ENCODE data around the gene RUNDC1.

The RUNDC1 gene

DNA sequence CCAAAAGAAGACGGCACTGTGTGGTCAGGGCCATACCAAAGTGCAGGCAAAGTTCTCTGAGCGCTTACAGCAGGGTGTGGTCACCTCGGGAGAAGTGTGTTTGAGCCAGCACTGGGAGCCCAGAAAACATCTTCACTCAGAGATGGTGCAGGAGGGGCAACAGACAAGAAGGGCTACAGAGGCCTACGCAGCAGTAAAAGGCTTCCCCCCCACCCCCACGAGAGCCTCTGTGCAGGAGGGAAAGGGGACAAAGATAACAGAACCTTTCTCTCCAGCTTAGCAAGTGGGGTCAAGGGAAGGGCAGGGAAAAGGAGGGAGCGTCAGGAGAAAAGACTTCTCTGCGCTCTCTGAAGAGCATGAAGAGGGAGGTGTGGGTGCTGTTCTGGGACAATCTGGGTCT lies 39.1 kb downstream of the RUNDC1 start:
- DNase-seq (ENCODE audit: low spot score) = no peak

DNA sequence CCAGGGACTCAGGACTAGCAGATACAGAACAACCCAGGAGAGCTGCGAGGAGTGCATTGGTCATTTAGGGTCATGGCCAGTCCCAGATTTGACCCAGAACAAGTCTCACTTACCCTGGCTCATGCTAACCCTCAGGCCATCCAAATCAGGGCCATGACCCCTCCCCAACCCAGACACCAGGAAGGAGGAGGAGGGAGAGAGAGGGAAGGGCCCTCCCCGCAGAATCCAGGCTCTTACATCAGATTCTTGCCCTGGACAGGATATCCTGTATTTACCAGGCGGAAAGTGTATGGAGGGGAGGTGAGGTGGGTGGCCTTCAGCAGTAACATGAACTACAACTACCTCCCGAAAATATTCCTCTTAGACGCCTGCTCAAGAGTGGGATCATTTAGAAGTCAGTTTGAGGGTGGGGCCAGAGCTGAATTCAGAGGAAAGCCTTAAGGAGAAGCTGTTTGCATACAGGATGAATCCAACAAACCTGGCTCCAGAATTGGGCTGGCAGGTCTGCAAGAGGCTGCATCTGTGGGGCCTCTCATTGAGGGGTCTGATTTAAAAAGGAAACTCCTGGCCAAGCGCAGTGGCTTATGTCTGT lies 39.8 kb downstream of the RUNDC1 start:
- no peak for DNase-seq (ENCODE audit: low spot score)

DNA sequence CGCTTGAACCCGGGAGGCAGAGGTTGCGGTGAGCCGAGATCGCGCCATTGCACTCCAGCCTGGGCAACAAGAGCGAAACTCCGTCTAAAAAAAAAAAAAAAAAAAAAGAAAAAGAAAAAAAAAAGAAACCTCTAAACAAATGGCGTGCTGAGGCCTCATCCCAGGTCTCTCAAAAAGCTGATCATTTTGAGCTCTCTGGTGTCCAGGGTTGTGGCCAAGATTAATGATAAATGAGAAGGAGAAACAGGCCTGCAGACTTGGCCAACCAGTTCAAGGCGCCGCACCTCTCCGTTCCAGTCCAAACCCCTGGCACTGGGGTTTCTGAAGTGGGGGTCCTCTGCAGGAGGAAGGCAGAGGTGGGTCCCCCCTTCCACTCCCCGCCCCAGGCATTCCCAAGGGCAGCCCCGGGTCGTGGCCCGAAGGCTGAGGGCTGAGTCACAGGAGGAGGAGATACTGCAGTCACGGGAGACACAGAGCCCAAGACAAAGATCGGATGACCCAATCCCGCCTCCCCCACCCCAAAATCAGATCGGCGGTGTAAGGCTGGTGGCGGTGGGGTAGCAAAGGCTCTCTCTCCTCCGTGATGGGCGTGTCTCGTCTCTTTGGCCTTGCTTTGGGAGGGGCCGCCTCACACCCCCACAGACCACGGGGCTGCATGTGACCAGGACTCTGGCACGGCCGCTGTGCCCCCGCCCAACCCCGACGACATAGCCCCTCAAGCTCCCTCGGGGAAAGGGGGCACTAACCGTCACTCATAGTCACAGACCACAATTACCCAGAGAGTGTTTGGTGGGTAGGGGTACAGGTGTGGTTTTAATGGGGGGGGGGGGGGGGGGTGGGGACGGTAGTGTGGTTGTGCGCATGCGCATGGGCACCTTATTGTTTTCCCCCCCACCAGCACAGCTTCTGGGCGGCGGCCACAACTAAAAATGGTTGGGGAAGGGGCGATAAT lies 40.7 kb downstream of the RUNDC1 start:
- peak; percentile 32 for DNase-seq (ENCODE audit: low spot score)

DNA sequence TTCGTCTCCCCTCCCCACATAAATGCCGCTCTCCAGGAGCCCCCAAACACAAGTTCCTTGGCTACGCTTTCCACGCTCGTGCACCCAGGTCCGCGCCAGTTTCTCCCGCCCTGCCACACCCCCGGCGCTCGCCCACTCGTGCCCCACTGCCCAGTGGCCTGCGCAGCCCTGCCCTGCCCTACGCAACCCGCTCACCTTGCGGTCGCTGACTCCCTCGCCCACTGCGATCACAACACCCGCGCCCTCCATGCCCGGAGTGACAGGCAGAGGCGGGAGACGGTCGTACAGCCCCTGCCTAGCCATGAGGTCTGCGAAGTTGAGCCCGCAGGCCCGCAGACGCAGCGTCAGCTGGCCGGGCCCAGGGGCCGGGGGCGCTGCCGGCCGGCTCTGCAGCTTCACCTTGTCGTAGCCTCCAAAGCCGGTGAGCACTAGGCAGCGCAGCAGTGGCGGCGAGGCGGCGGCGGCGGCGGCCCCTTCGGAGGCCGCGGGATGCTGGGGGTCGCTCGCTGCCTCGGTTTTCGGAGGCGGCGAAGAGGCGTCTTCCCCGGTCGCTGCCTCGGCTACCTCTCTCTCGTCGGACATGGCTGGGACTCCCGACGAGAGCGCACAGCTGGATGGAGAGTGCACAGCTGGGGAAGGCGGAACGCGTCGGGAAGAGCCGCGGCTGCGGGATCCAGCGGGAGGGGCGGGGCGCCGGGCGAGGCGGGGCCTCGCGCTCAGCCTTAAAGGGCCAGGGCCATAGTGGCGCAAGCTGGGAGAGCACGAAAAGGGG lies 41.6 kb downstream of the RUNDC1 start, which contains the start of gene VAT1:
Gene VAT1 (minus strand): TSS at position 645 of the 772 bp plus-strand sequence. CDS start 63 bp downstream, at position 582.
- DNase-seq (ENCODE audit: low spot score) = peak; percentile 84

DNA sequence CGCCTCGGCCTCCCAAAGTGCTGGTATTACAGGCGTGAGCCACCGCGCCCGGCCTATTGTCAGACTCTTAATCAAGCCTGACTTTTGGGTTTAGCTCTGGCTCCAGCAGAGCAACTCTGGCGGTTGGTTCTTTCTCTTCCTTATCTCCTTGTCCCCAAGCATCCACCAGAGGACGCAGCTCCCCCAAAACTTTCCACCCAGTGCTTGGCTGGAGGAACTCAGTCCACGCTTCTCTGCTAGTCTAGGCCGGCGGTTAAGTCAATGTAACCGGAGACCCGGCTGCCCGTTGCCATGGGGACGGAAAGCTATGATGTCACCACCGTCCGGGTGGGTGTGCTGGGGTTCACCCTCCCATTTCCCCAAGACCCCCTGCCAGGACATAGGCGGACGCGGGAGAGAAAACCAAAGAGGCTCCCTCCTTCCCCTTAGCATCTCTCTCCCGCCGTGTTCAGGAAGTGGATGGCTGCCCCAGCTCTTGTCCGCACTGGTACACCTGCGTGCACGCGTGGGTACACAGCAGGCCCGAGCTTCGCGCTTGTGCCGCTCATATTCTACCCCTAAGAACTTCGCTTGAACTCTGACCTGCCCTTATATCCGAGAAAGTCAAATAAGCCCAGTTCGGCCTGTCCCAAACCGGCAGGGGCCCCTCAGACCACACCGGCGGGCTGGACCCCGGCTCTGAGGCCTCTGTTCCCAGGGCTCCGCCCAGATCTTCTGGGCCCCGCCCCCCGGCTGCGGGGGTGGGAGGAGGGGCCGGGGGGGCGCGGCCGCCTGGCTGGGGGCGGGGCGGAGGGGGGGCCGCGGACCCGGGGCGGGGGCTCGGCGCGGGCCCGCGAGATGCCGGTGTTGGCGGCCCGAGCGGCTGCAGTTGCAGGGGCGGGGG lies 44.3 kb downstream of the RUNDC1 start, which contains the start of gene RND2:
Gene RND2 (plus strand): TSS at position 825 of the 883 bp plus-strand sequence. CDS start 117 bp downstream, outside the sequence.
- DNase-seq (ENCODE audit: low spot score) = peak; percentile 43

DNA sequence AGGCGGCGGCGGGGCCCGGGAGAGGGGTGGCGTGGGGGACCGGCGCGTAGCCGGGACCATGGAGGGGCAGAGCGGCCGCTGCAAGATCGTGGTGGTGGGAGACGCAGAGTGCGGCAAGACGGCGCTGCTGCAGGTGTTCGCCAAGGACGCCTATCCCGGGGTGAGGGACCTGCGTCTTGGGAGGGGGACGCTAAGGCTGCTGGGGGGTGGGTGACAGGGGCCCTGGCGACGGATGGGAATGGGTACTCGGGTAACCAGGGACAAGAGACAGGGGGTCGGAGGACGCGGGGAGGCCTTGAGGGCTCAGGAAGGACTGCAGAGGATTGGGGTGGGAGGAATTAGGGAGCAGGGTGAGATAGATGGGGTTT lies 44.9 kb downstream of the RUNDC1 start:
- no peak for DNase-seq (ENCODE audit: low spot score)

DNA sequence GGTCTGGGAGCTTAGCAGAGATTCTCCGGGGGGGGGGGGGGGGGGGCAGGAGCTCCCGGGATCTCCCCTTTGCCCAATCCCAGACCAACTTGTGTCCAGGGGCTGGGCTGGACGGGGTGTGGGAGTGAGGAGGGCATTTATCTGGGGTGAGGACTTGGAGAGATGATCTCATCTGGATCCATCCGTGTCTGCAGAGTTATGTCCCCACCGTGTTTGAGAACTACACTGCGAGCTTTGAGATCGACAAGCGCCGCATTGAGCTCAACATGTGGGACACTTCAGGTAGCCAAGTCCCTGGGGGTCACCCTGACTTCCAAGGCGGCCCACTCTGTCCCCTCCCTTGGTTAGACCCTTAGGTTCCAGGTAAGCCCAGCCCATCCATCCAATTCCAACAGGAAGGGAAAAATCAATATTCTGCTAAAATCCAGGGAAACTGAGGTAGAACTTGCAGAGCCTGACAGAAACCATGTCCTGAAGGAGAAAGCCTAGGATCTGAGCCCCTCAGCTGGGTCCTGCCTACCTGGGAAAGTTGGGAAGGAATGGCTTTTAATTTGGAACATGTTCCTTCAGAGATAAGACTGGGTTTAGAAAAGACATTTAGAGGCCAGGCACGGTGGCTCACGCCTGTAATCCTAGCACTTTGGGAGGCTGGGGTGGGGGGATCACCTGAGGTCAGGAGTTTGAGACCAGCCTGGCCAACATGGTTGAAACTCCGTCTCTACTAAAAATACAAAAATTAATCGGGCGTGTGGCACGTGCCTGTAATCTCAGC lies 45.6 kb downstream of the RUNDC1 start:
- DNase-seq (ENCODE audit: low spot score) = no peak

DNA sequence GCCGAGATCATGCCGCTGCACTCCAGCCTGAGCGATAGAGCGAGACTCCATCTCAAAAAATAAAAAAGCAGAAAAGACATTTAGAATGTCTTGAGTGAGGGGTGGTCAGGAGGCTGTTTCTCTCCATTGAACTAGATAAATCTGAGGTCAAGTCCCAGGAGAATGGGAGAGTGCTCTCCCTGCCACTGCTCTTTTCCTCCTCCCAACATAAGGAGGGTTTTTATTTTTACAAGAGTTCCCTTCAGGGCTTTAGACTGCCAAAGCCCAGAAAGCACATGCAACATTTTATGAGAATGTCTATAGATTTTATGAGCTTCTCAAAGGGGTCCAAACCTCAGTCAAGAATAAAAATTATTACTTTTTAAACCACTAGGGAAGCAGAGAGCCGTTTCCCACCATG lies 46.2 kb downstream of the RUNDC1 start:
- DNase-seq (ENCODE audit: low spot score) = no peak

DNA sequence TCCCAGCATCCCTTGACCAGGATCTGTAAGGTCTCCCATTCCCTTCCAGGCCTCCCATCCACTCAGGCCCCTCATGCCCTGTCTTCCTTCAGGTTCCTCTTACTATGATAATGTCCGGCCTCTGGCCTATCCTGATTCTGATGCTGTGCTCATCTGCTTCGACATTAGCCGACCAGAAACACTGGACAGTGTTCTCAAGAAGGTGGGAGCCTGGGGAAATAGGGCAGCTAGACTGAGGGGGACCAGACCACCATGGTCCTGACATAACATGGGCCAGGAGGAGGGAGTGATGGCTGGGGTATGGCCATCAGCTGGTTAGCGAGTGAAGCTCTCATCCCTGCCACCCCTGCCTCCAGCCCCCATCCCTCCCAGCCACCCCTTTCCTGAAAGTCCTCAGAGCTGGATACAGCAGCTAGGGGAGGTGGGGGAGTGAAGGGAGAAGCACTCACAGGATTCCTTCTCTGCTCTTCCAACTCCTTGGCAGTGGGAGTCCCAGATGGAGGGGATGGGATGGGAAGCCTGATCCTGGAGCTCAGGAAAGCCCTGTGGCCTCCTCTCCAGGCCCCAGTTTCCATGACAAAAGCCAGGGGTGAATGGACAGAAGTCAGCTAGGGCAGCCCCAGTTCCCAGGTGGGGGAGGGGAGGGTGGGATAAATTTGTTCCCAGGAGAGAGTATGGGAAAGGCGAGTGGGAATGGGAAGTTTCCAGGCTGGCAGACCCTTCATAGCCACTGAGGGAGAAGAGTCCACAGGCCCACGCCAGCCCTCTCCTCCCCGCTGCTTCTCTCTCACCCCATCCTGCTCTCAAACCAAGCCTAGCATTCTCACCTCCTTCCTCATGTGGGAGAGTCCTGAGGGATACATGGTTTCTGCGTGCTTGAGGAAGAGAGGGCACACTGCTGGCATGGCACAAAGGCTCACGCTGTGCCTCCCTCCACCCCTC lies 47.0 kb downstream of the RUNDC1 start:
- no peak for DNase-seq (ENCODE audit: low spot score)

DNA sequence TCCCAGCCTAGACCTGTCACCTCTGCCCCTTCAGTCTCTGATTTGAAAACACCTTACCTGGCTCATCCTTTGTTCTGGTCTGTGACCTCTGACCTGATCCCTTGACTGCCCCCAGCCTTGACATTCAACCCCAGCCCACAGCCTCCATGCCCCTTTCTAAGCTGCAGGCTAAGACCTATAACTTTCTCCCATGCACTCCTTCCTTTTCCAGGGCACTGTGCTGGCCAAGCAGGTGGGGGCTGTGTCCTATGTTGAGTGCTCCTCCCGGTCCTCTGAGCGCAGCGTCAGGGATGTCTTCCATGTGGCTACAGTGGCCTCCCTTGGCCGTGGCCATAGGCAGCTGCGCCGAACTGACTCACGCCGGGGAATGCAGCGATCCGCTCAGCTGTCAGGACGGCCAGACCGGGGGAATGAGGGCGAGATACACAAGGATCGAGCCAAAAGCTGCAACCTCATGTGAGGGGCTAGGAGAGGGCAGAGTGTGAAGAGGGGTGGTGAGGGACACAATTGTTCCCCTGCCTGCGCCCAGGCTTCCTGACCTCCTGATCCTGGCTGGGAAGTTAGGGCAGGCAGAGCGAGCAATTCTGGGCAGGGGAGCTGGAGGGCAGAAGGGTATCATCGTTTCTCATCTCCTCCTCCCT lies 48.0 kb downstream of the RUNDC1 start:
- no peak for DNase-seq (ENCODE audit: low spot score)

DNA sequence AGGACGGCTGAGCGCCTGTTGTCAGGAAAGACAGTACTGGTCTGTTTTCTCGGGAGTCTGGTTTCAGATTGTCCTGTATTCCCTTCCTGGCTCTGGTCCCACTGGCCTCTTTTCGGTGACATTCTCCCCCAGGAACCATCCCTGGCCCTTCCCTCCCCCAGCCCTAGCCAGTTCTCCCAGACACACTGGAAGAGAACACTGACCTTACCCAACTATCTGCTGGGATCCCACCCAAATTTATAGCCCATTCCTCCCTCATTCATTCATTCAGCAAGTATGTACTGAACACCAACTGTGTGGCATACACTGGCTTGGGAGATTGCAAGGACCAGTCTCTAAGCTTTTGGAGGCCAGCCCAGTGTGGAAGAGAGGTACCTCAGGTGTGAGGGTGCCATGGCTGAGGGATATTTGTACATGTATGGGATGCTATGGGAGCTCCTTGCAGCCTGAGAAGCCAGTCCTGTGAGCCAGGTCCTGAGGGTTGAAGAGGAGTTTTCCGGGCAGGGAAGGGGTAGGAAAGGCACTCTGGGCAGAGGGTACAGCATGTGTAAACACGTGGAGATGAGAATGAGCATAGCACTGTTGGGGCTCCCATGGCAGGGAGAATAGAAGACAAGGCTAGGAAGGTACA lies 49.9 kb downstream of the RUNDC1 start:
- no peak for DNase-seq (ENCODE audit: low spot score)

DNA sequence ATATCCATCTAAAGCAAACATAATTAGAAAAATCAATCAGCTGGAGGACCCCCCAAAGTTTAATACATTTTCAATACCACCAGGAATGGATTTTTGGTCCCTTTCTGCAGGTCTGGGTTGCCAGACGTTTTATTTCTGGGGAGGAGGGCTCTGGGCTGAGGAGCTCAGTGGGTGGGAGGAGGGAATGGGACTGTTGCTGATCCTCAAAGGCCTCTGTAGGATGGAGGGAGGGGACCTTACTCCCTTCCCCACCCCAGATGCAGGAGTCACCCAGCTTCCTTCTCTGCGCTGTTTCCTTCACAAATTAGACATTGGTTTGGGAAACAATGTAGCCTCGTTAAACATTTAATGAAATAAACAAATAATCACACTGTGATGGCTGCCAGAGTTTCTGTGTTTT lies 51.3 kb downstream of the RUNDC1 start:
- no peak for DNase-seq (ENCODE audit: low spot score)

DNA sequence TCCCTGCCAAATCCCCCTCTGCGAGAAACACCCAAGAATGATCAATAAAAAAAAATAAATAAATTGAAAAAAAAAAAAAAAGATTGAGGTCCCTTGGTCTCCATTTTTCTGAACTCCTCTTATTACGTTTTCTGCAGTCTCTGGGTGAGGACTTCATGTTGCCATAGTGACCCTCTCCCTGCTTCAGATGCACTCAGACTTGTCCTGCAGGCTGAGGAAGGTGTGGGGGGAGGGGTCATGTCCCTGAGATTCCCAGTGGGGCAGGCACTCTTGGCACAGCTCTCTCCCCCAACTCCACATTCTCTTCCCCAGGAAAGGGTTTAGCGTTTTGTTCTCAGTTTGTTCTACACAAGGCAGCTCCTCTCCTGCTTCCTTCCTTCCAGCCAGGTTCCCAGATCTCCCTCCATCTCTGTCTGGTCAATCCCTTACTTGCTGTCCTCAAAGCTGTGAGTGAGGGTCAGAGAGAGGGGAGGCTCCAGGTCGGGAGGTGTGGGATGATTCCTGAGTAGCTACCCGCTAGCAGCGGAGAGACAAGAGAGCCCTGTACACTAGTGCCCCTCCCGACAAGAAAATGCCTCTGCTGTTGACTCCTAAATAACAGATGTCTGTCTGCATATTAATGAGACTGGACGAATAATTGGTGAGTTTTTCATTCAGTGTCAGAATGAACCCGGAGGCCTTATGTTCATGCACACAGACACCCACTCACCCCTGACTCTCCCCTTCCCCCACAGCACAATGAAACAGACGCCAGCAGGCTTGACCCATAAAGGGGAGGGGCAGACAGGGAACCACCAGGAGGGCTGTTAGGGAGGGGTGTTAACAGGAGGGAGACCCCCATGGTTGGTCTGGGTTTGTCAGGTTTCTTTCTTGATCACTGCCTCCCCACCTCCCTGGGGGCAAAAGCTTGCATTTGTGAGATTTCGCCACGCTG lies 53.9 kb downstream of the RUNDC1 start:
- no peak for DNase-seq (ENCODE audit: low spot score)

DNA sequence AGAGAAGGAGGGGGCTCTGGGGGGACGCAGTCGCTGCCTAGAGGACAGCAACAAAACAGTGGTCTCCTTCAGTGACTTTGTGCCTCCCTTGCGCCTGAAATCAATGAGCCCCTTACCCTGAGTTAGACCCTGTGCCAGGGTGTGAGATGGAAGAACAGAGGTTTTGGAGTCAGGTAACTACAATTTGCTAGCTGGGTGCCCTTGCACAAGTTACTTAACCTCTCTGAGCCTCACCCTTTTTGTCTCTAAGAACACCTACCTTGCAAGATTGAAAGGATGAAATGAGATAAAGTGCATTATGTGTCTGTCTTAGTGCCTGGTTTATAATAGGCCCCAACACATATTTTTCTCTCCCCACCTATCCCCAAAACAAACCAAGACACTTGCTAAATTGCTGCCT lies 54.5 kb downstream of the RUNDC1 start:
- no peak for DNase-seq (ENCODE audit: low spot score)

DNA sequence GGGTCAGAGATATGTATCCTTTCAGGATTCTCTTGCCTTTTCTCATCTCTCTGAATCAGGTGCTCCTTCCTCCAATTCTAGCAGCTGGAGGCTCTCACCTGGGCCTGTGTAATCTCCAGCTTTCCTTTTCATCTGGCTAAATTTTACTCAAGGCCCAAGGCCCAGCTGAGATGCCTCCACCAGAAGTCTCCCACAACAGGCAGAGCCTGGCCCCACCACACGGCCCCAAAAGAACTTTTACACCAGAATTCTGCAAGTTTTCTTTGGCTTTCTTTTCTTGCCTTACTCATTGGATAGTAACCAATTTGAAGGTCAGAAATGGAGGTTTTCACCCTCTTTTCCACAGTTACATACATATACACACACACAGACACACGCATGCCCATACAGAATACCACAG lies 59.3 kb downstream of the RUNDC1 start:
- DNase-seq (ENCODE audit: low spot score) = no peak

DNA sequence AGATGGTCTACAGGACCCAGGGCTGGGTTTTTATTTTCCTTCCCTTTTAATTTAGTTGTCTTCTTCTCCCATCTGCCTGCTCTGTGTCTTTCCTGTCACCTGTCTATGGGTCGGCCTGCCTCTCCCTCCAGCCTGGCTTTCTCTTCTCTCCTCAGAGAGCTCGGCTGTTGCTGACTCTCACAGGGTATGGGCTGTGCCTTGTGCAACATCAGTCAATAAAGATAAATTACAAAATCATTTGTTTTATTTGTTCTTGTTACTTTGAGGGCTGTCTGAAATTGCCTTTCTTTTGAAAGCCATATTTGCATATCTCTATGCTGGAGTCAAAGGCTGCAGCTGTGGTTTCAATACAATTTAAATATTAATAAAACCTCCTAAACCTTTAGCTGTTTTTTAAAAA lies 60.3 kb downstream of the RUNDC1 start:
- DNase-seq (ENCODE audit: low spot score) = no peak

DNA sequence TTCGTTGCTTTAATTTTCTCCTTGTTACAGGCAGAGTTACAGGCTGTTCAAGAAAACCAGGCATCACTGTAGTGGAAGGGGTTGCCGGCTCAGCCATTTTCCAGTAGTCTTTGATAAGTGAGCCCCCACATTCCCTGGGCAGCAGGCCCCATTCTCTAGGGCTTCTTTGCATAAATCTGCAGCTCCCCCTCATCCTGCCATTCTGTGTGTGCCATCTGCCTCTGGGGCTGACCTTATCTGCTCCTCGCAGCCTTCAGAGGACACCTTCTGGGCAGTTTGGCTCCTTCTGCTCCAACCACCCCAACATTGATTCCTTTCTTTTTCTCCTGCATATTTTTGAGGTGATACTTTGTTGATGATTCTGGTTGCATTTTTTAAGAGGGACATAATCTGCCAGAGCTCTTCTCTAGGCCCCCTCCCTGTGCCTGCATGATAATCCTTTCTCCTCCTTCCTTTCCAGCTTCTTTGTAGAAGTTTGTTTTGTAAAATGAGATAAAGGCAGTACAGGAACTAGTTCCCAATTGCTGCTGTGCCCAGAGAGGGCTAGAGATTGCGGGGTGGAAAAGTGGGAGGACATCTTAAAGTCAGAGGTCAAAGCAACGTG lies 61.8 kb downstream of the RUNDC1 start:
- DNase-seq (ENCODE audit: low spot score) = no peak
